K562 (cell line): ENCODE results near the gene GSS. TPM values are rescaled to one million over a fixed set of nuclear protein-coding genes. Genes with fewer than 3 reads are reported as not detected.

Source experiments
- ARID1B ChIP-seq: fragments of 450-650 bp; IDR thresholded peaks from 2 replicates; pipeline ENCODE4 v1.6.1; 2016; ENCODE audit warnings: antibody characterized with exemption, mild to moderate bottlenecking, inconsistent platforms
- DDX20 ChIP-seq: fragments of 450-650 bp; IDR thresholded peaks from 2 replicates; pipeline ENCODE4 v1.6.1; 2016; ENCODE audit warnings: missing genetic modification characterization, low read depth, mild to moderate bottlenecking, missing compliant biosample characterization, moderate library complexity
- HOMEZ ChIP-seq: fragments of 250-450 bp; sonication (Bioruptor Pico); IDR thresholded peaks from 2 replicates; pipeline ENCODE4 v1.4.0; 2020; ENCODE audit warnings: mild to moderate bottlenecking, moderate library complexity
- KLF6 ChIP-seq: fragments of 250-450 bp; sonication (Bioruptor Pico); IDR thresholded peaks from 2 replicates; pipeline ENCODE4 v1.4.0; 2020; ENCODE audit warnings: mild to moderate bottlenecking, moderate library complexity, borderline replicate concordance
- MTA2 ChIP-seq: fragments of 450-650 bp; IDR thresholded peaks from 2 replicates; pipeline ENCODE4 v1.6.1; 2016; ENCODE audit warnings: low read depth
- NFE2L1 ChIP-seq: fragments of 450-650 bp; IDR thresholded peaks from 2 replicates; pipeline ENCODE4 v1.6.1; 2016; ENCODE audit warnings: missing genetic modification characterization, low read depth, mild to moderate bottlenecking, missing compliant biosample characterization, moderate library complexity, borderline replicate concordance
- NFRKB ChIP-seq: fragments of 450-650 bp; IDR thresholded peaks from 2 replicates; pipeline ENCODE4 v1.6.1; 2016; ENCODE audit warnings: low read depth
- PKNOX1 ChIP-seq: fragments of 450-650 bp; IDR thresholded peaks from 2 replicates; pipeline ENCODE4 v1.6.1; 2016
- POU5F1 ChIP-seq: fragments of 150-350 bp; IDR thresholded peaks from 2 replicates; pipeline ENCODE4 v1.6.1; 2014; ENCODE audit warnings: borderline replicate concordance, low read length, low read depth, mild to moderate bottlenecking; ENCODE audit not compliant: partially characterized antibody
- SMAD4 ChIP-seq: fragments of 250-450 bp; sonication (Bioruptor Pico); conservative IDR thresholded peaks from 2 replicates; pipeline ENCODE4 v1.8.0; 2021; ENCODE audit warnings: inconsistent platforms, mild to moderate bottlenecking, moderate library complexity
- SREBF1 ChIP-seq: fragments of 150-350 bp; IDR thresholded peaks from 2 replicates; pipeline ENCODE4 v1.6.1; 2014; ENCODE audit warnings: antibody characterized with exemption, low read depth, low read length, borderline replicate concordance
- TAF1 ChIP-seq: IDR thresholded peaks from 2 replicates; pipeline ENCODE4 v1.6.1; 2011; ENCODE audit warnings: mild to moderate bottlenecking, low read length, moderate library complexity; ENCODE audit not compliant: insufficient read depth, control insufficient read depth, severe bottlenecking; ENCODE audit errors: extremely low read depth
- TBP ChIP-seq: optimal IDR thresholded peaks from 2 replicates; pipeline ENCODE3; 2011; ENCODE audit warnings: low read depth, low read length, improper control_type of control experiment
- TCF7 ChIP-seq: sonication (generic); IDR thresholded peaks from 2 replicates; pipeline ENCODE4 v1.6.1; 2016; ENCODE audit warnings: antibody characterized with exemption, borderline replicate concordance
- UBTF ChIP-seq, 2 experiments: IDR thresholded peaks; 2 replicates each; pipeline ENCODE4 v1.6.1; 2012; ENCODE audit warnings: improper control_type of control experiment in 2 of 2, low read depth in 2 of 2, low read length in 2 of 2, borderline replicate concordance in 1 of 2
- WHSC1 ChIP-seq: IDR thresholded peaks from one replicate; pipeline ENCODE4 v1.6.1; 2012; ENCODE audit warnings: low read length, control low read depth, inconsistent platforms
- ZC3H8 ChIP-seq: fragments of 450-650 bp; IDR thresholded peaks from 2 replicates; pipeline ENCODE4 v1.6.1; 2017
- ZKSCAN3 ChIP-seq: fragments of 250-450 bp; sonication (Bioruptor Pico); IDR thresholded peaks from 2 replicates; pipeline ENCODE4 v1.4.0; 2020
- ZNF324 ChIP-seq: fragments of 250-450 bp; sonication (Bioruptor Pico); IDR thresholded peaks from 2 replicates; pipeline ENCODE4 v1.4.0; 2020; ENCODE audit warnings: mild to moderate bottlenecking
- ZNF445 ChIP-seq: fragments of 250-450 bp; sonication (Bioruptor Pico); IDR thresholded peaks from 2 replicates; pipeline ENCODE4 v1.4.0; 2020; ENCODE audit warnings: low read depth, mild to moderate bottlenecking, moderate library complexity
- ZNF740 ChIP-seq, 3 experiments: fragments of 200-800 bp in 1 of 3; sonication (Bioruptor generic) in 1 of 3; sonication (generic) in 1 of 3; formaldehyde crosslinking in 1 of 3; IDR thresholded peaks; 2 replicates each; pipeline versions ENCODE4 v1.6.1 to v1.8.0; 2016 to 2022; ENCODE audit warnings: mild to moderate bottlenecking in 2 of 3, missing compliant biosample characterization in 2 of 3, missing genetic modification characterization in 2 of 3, missing genetic modification reagents in 1 of 3
- ZNF75A ChIP-seq: fragments of 450-650 bp; formaldehyde crosslinking; IDR thresholded peaks from 2 replicates; pipeline ENCODE4 v1.4.0; 2020; ENCODE audit warnings: mild to moderate bottlenecking
- polyA plus RNA-seq, 8 experiments: library from polyadenylated mRNA; depleted of rRNA in 4 of 8; stranded (reverse) in 5 of 8; unstranded in 3 of 8; fragments of >200 nt; fragmentation: Nextera tagmentation in 2 of 8; fragmentation: Illumina TruSeq in 1 of 8; extraction: Ambion mirVana in 2 of 8; extraction: Trizol in 1 of 8; gene quantifications; 2 replicates each; pipeline versions ENCODE4 v1.2.1 to v1.2.3, GENCODE V29; 2011 to 2014; ENCODE audit warnings: inconsistent platforms in 1 of 8, missing spikeins in 1 of 8
- total RNA-seq, 7 experiments: library from RNA; depleted of rRNA in 6 of 7; stranded (reverse); fragments of >200 nt in 6 of 7; fragmentation: Illumina TruSeq in 2 of 7; extraction: Trizol in 2 of 7; gene quantifications; 2 replicates each; pipeline versions ENCODE4 v1.2.1 to v1.2.3, GENCODE V29; 2011 to 2021; ENCODE audit warnings: low replicate concordance in 1 of 7

Gene GSS
- total and polyA plus RNA-seq, 9 of the 15 experiments (the other 6 are each of a cell fraction or from before 2014, with no cell fraction given): 18.4 to 165 (median 89.4) TPM

- TF ChIP-seq HOMEZ (CRISPR knock-in tag) (no peak), ZNF445 (CRISPR knock-in tag) (no peak), TAF1 (no peak), NFE2L1 (no peak), MTA2 (peak; percentile 67), ZKSCAN3 (CRISPR knock-in tag) (no peak), NFRKB (no peak), SREBF1 (no peak), WHSC1 (no peak), ZNF75A (CRISPR knock-in tag) (no peak), ZNF740 (CRISPR knock-in tag; IDR thresholded peaks at IDR 0.05) (no peak), ZNF740 (tag; IDR thresholded peaks at IDR 0.05) (no peak), TCF7 (peak; percentile 88), KLF6 (no peak), ZNF324 (no peak), POU5F1 (no peak), UBTF (IDR thresholded peaks at IDR 0.05; ENCODE audit: borderline replicate concordance in 1 of 2, low read depth in 2 of 2, low read length in 2 of 2) (no peak), ZC3H8 (no peak), DDX20 (no peak), ARID1B (peak; percentile 96), PKNOX1 (peak; percentile 85), TBP (no peak), SMAD4 (peak; percentile 49; the same call in 1 of the 2 replicates)
Measured at GRCh38 chr20:34888468-34888867, 67.1 kb downstream of the GSS start (continued).
